Glutamatergic neuron (in vitro differentiated cells): ENCODE data around the gene MYO5A. TPM values are rescaled to one million over a fixed set of nuclear protein-coding genes. Genes with fewer than 3 reads are reported as not detected.
"Not testable (repeated sequence)": the region's sequence is repeated elsewhere in the genome, so short reads cannot be mapped to it uniquely, and the experiment has no call there.

Source experiments
- DNase-seq: peaks from one replicate; pipeline ENCODE4 v3.0.0; 2022
- H3K27ac Mint-ChIP-seq: one replicate; pipeline ENCODE4 v1.8.0; 2020; ENCODE audit warnings: mild to moderate bottlenecking, mixed read lengths, inconsistent platforms; ENCODE audit not compliant: unreplicated experiment
- H3K27me3 Mint-ChIP-seq: one replicate; pipeline ENCODE4 v1.8.0; 2020; ENCODE audit warnings: mild to moderate bottlenecking, moderate library complexity, mixed read lengths, inconsistent platforms; ENCODE audit not compliant: unreplicated experiment
- H3K36me3 Mint-ChIP-seq: one replicate; pipeline ENCODE4 v1.8.0; 2020; ENCODE audit warnings: mild to moderate bottlenecking, mixed read lengths, inconsistent platforms; ENCODE audit not compliant: unreplicated experiment
- H3K4me1 Mint-ChIP-seq: one replicate; pipeline ENCODE4 v1.8.0; 2020; ENCODE audit warnings: mild to moderate bottlenecking, low read depth, mixed read lengths, inconsistent platforms; ENCODE audit not compliant: unreplicated experiment
- H3K4me3 Mint-ChIP-seq: one replicate; pipeline ENCODE4 v1.8.0; 2020; ENCODE audit warnings: mild to moderate bottlenecking, mixed read lengths, inconsistent platforms; ENCODE audit not compliant: unreplicated experiment
- H3K9me3 Mint-ChIP-seq: one replicate; pipeline ENCODE4 v1.8.0; 2020; ENCODE audit warnings: mild to moderate bottlenecking, moderate library complexity, mixed read lengths, inconsistent platforms; ENCODE audit not compliant: unreplicated experiment
- CTCF ChIP-seq: fragments of 200-600 bp; sonication (generic); IDR thresholded peaks from one replicate; pipeline ENCODE4 v1.5.0; 2021; ENCODE audit not compliant: partially characterized antibody, unreplicated experiment
- long read RNA-seq: library from polyadenylated mRNA; unstranded; transcript quantifications from one replicate; pipeline ENCODE4 v2.0.0, GENCODE V29; 2020; ENCODE audit not compliant: unreplicated experiment
- total RNA-seq: library from RNA; stranded (reverse); fragmentation: NEBNext Ultra II Directional; extraction: Animal tissue kit (Norgen Biotek cat#: 25700); gene quantifications from one replicate; pipeline ENCODE4 v1.2.1, GENCODE V29; 2021; ENCODE audit not compliant: unreplicated experiment

The MYO5A gene
- total RNA-seq: 61.0 TPM
- long read RNA-seq, partial matches to known transcripts: 1 of 2 reads
- long read RNA-seq, other reads (novel, unspliced or antisense): 1 of 2 reads

- Mint-ChIP-seq H3K36me3 (no peaks in the 10 kb centered on the region), H3K27me3 (peaks cover 9% of the 10 kb centered on the region), H3K9me3 (peaks cover 15% of the 10 kb centered on the region), H3K4me3 (peak within 1 kb of the TSS; percentile 96), H3K4me1 (peaks cover 12% of the 10 kb centered on the region), H3K27ac (peak within 1 kb of the TSS; percentile 93)
- DNase-seq: peak; percentile 85
- TF ChIP-seq CTCF: no peak
Measured at GRCh38 chr15:52528564-52529340, at the start of gene MYO5A. Gene MYO5A, minus strand, starts transcription at chr15:52528880. Its CDS starts 74 bp downstream, at chr15:52528806.

- H3K27me3 Mint-ChIP-seq: no peaks in the 10 kb centered on the region
- no peak for TF ChIP-seq CTCF
- H3K36me3 Mint-ChIP-seq: no peaks in the 10 kb centered on the region
- no peak overlapping the region for H3K4me3 Mint-ChIP-seq
- no peaks in the 10 kb centered on the region for H3K4me1 Mint-ChIP-seq
- DNase-seq: no peak
- no peak overlapping the region for H3K27ac Mint-ChIP-seq
- H3K9me3 Mint-ChIP-seq: no peaks in the 10 kb centered on the region
Measured at GRCh38 chr15:52576692-52577091, 48.0 kb upstream of the MYO5A start.

- H3K27ac Mint-ChIP-seq, H3K4me1 Mint-ChIP-seq, H3K4me3 Mint-ChIP-seq, H3K9me3 Mint-ChIP-seq, DNase-seq, H3K36me3 Mint-ChIP-seq, H3K27me3 Mint-ChIP-seq: not testable (repeated sequence)
Measured at GRCh38 chr15:52575573-52575972, 46.9 kb upstream of the MYO5A start.

- no peaks in the 10 kb centered on the region for H3K9me3 Mint-ChIP-seq
- H3K27ac Mint-ChIP-seq: no peak overlapping the region
- H3K4me3 Mint-ChIP-seq: no peak overlapping the region
- no peaks in the 10 kb centered on the region for H3K27me3 Mint-ChIP-seq
- TF ChIP-seq CTCF: no peak
- H3K36me3 Mint-ChIP-seq: no peaks in the 10 kb centered on the region
- no peak for DNase-seq
- H3K4me1 Mint-ChIP-seq: no peaks in the 10 kb centered on the region
Measured at GRCh38 chr15:52575072-52575471, 46.4 kb upstream of the MYO5A start.

- H3K4me1 Mint-ChIP-seq, DNase-seq, H3K27ac Mint-ChIP-seq, H3K9me3 Mint-ChIP-seq, H3K27me3 Mint-ChIP-seq, H3K4me3 Mint-ChIP-seq, H3K36me3 Mint-ChIP-seq: not testable (repeated sequence)
Measured at GRCh38 chr15:52574623-52575022, 45.9 kb upstream of the MYO5A start.
